ENCODE results near the gene PWWP2B. TPM values are rescaled to one million over a fixed set of nuclear protein-coding genes. Genes with fewer than 3 reads are reported as not detected.

Gene PWWP2B
- total RNA-seq, 1 donor from 2014 or later, result 9.1 TPM

DNA sequence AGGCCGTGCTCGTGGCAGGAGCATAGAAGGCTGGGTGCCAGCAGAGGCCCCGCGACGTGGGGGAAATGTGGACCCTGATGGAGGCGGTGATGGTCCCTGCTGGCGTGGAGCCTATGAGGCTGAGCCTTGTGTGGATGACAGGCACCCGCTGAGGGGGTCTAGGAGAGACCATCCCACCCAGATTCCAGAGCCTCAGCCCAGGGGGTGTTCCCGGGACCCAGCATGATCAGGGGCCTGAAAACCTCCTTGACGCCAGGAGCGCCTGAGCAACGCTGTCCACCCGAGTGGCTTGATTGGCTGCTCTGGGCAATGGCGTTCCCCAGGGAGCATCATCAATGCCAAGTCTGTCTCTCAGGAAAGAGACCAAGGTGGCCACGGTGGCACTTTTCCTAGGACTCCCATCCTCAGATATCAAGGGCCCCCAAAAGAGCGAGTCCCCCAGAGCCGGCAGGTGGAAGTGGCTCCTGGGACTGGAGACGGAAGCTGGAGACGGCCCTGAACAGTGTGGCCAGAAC lies 61.1 kb downstream of the PWWP2B start:
- no peak for DNase-seq (ENCODE audit: low spot score)

DNA sequence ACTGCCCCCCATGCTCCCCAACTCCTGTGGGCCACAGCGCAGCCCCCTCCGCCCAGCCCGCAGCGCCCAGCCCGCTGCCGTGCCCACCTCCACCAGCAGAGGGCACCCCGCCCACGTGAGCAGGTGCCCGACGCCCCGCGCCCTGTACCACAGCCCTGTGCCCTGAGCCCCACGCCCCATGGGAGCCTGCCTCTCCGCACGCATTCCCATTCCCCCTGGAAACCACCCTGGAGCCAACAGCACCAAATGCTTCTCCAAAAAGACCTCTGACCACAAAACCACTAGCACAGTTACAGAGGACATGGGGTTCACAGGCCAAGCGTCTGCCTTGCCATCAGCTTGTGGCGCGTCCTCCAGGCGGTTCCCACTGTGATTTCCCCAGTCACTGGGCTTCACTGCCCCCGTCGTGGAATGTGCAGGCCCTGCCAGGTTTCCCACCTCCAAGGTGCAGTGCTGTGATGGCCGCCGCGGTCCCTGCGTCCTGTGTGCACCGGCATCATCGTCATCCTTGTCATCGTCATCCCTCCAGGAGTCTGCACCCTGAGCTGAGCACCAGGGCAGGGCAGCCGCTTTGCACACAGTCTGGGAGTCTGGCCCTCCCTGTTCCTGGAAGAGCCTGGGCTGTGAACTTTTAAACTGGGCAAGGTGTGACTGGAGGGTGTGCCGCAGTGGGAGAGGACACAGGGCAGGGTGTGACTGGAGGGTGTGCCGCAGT lies 61.7 kb downstream of the PWWP2B start:
- no peak for DNase-seq (ENCODE audit: low spot score)

GRCh38 chr10:132459301-132460003 lies 62.5 kb downstream of the PWWP2B start:
- no peak for DNase-seq (ENCODE audit: low spot score)

GRCh38 chr10:132460071-132460470 lies 63.1 kb downstream of the PWWP2B start:
- DNase-seq (ENCODE audit: low spot score), result no peak

- DNase-seq (ENCODE audit: low spot score), result no peak
These were observed 63.7 kb downstream of the PWWP2B start for GRCh38 chr10:132460691-132461090.

- no peak for DNase-seq (ENCODE audit: low spot score)
These were observed 64.2 kb downstream of the PWWP2B start for GRCh38 chr10:132461103-132461682.

DNA sequence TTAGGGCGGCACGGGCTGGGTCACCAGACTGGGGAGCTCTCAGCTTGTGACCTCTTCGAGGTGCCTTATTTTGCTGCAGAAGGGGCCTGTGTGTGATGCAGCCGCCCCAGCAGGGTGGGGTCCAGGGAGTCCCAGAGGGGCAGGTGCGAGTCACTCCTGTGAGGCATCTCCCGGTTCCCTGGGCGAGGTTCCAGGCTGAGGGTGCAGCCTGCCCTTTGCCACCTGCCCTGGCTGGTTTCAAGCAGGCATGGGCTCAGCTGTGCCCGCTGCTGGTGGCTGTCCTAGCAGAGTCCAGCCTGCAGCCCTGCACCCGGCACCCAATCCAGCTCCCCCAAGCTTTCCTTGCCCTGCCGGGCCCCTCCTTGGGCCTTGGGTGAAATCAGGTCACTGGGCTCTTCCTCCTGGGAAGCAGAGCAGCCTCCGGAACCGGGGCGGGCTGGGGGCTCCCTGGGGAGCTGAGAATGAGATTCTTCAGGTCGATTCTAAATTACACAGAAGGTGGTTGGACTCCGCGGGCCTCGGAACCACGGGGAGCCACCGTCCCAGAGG lies 64.8 kb downstream of the PWWP2B start:
- no peak for DNase-seq (ENCODE audit: low spot score)

GRCh38 chr10:132462463-132463332 lies 65.7 kb downstream of the PWWP2B start:
- DNase-seq (ENCODE audit: low spot score), result no peak

- DNase-seq (ENCODE audit: low spot score), result no peak
These were observed 66.6 kb downstream of the PWWP2B start for GRCh38 chr10:132463333-132464255.

DNA sequence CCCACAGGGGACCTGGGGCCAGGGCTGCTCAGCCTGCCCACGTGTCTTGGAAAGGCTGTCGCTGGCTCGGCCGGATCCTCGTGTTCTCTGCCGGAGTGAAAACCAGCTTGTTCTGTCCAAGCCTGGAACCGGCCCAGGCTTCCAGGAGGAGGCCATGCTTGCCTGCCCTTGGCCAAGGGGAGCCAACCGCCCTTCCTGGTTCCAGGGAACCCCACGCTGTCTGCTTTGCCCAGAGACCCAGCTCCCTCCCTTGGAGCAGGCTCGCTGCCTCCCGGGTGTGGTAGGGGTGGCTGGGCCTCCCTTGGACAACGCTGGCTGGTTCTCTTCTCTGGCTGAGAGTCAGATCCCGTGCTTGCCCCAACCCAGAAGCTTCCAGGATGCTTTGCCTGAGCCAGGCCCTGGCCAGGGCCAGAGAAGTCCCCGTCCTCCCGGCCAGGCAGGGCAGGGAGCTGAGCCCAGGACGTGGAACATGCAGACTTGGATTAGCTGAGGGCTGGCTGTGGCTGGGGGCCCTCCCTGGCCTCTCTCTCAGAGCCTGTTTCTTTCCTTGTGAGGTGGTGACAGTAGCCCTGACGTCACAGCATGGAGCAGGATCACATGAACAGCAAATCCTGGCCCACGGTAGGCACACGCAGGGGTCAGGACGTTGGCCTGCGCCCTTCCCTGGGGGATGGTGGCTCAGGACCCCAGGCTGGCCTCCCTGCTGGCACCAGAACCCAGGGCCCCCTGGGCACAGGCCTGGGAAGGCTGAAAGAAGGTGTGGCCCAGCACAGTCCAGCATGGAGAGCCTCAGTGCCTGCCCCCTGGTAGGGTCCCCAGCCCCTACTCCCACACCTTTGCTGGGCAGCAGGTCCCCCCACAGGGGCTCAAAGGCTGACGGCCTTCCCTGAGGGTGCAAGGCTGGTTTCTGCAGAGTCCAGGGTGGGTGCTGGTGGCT lies 67.5 kb downstream of the PWWP2B start:
- DNase-seq (ENCODE audit: low spot score), result peak; percentile 83

- no peak for DNase-seq (ENCODE audit: low spot score)
These were observed 68.3 kb downstream of the PWWP2B start for GRCh38 chr10:132465193-132465888.

DNA sequence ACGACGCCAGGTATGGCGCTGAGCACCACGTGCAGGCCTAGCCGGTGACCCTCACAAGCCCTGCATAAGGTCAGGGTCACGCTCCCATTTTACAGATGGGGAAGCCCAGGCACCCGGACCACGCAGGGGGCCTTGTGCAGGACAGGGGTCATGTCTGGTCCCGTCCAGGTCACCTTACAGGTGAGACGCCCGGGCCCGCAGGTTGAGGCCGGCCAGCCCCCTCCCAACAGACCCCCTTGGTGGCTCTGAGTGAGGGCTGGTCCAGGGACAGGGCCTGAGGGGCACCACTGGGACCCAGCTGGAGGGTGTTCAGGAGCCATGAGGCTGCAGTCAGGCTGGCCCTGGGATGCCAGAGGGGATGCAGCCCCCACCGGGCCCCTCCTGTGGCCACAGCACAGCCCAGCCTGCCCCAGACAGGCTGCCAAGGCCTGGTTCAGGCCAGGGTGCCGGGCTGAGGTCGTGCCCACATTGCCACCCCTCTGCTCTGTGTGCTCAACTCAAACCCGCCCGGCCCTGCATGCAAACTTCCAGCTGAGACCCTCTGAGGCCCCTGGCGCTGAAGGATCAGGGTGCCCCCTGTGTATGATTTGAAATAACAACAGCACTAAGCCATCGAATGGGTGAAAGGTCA lies 69.0 kb downstream of the PWWP2B start:
- no peak for DNase-seq (ENCODE audit: low spot score)

DNA sequence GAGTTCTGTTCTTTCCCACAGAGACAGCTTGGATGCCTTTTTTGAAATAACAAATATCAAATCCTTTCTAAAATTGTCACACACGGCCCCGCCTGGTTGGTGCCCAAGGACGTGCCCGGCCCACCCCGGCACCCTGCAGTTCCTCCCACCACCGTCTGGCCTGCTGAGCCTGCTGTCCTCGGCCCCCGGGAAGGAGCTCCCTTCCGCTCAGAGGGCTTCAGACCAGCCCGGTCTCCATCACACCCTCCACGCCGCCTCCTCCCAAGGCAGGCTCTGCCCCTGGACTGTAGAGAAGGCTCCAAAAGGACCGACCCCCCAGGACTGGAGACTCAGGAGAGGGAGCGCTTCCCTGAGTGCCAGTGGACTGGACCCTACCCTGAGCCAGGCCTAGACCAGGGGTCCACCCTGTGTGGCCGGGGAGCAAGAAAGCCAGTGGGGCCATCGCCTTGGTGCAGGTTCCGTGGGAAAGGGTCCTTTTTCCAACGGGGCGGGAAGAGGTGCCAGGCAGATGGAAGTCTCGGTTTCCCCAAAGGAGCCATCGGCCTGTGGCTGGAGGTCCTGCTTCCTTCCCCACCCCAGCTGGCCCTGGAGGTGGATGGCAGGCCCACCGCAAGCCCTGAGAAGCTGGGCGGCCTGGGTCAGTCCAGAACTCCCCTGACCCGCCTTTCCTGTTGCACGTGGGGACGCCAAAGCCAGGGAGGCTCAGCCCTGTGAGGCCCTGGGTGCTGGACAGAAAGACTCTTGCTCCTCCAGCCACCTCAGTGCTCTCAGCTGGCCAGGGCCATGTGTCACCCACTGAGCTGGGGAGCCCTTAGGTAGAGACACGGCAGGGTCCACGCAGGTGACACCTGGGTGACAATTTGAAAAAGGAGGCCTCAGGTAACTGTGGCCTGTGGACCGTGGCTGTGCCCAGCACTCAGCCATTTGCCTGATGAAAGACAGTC lies 69.8 kb downstream of the PWWP2B start:
- DNase-seq (ENCODE audit: low spot score), result no peak

Data from umbilical cord (tissue), 2 donors.